ENCODE data around the gene SFXN5.

- no peak for TF ChIP-seq POLR2A (IDR thresholded peaks at IDR 0.05)
- TF ChIP-seq CTCF (IDR thresholded peaks at IDR 0.05) = no peak
- TF ChIP-seq POLR2AphosphoS5 (IDR thresholded peaks at IDR 0.05) = no peak
- no peak for TF ChIP-seq EP300 (IDR thresholded peaks at IDR 0.05)
These were observed 63.3 kb downstream of the SFXN5 start for GRCh38 chr2:73007991-73008765.
